ENCODE measurements around the gene SMIM35. TPM values are rescaled to one million over a fixed set of nuclear protein-coding genes. Genes with fewer than 3 reads are reported as not detected.
A peak's percentile ranks its signal among the peaks of the same experiment; 100 is the strongest.

Gene SMIM35
- total RNA-seq, 4 donors from 2014 or later: not detected

DNA sequence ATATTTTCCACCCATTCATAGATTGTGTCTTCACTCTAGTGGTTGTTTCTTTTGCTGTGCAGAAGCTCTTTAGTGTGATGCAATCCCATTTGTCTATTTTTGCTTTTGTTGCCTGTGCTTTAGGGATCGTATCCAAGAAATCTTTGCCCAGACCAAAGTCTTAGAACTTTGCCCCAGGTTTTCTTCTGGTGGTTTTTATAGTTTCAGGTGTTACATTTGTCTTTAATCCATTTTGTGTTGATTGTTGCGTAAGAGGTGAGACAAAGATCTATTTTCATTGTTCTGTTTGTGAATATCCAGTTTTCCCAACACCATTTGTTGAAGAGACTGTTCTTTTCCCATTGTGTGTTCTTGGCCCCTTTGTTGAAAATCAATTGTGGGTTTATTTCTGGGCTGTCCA, 94.1 kb downstream of the SMIM35 start:
- no peaks in the 10 kb centered on the region for H3K27me3 ChIP-seq
- peak overlapping the region in 1 of 4 donors; percentile 57 for H3K4me3 ChIP-seq
- TF ChIP-seq POLR2A (IDR thresholded peaks at IDR 0.05): no peak
- TF ChIP-seq, protein P1, sequence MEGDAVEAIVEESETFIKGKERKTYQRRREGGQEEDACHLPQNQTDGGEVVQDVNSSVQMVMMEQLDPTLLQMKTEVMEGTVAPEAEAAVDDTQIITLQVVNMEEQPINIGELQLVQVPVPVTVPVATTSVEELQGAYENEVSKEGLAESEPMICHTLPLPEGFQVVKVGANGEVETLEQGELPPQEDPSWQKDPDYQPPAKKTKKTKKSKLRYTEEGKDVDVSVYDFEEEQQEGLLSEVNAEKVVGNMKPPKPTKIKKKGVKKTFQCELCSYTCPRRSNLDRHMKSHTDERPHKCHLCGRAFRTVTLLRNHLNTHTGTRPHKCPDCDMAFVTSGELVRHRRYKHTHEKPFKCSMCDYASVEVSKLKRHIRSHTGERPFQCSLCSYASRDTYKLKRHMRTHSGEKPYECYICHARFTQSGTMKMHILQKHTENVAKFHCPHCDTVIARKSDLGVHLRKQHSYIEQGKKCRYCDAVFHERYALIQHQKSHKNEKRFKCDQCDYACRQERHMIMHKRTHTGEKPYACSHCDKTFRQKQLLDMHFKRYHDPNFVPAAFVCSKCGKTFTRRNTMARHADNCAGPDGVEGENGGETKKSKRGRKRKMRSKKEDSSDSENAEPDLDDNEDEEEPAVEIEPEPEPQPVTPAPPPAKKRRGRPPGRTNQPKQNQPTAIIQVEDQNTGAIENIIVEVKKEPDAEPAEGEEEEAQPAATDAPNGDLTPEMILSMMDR (IDR thresholded peaks at IDR 0.05): no peak
- H3K36me3 ChIP-seq: peaks cover 0 to 15% (median 0%) of the 10 kb centered on the region in 3 donors
- no peak for DNase-seq
- peak overlapping the region in 1 of 4 donors; percentile 46 for H3K27ac ChIP-seq
- peaks cover 0 to 17% (median 6%) of the 10 kb centered on the region in 4 donors for H3K4me1 ChIP-seq
- H3K9me3 ChIP-seq: no peaks in the 10 kb centered on the region

DNA sequence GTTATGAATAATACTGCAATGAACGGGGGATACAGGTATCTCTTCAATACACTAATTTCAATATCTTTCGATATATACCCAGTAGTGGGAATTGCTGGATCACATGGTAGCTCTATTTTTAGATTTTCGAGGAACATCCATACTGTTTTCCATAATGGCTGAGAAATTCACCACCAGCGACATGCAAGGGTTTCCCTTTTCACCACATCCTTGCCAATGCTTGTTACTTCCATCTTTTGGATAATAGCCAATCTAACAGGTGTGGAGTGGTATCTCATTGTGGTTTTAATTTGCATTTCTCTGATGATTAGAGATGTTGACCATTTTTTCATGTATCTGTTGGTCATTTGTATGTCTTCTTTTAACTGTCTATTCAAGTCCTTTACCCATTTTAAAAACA, 94.6 kb downstream of the SMIM35 start:
- Histone ChIP-seq H3K36me3 (peaks cover 0 to 15% (median 0%) of the 10 kb centered on the region in 3 donors), H3K27ac (peak overlapping the region in 1 of 4 donors; percentile 46), H3K4me3 (peak overlapping the region in 1 of 4 donors; percentile 57), H3K27me3 (no peaks in the 10 kb centered on the region), H3K9me3 (no peaks in the 10 kb centered on the region), H3K4me1 (peaks cover 0 to 17% (median 6%) of the 10 kb centered on the region in 4 donors)
- TF ChIP-seq, protein P1 (IDR thresholded peaks at IDR 0.05): no peak
- DNase-seq: no peak

DNA sequence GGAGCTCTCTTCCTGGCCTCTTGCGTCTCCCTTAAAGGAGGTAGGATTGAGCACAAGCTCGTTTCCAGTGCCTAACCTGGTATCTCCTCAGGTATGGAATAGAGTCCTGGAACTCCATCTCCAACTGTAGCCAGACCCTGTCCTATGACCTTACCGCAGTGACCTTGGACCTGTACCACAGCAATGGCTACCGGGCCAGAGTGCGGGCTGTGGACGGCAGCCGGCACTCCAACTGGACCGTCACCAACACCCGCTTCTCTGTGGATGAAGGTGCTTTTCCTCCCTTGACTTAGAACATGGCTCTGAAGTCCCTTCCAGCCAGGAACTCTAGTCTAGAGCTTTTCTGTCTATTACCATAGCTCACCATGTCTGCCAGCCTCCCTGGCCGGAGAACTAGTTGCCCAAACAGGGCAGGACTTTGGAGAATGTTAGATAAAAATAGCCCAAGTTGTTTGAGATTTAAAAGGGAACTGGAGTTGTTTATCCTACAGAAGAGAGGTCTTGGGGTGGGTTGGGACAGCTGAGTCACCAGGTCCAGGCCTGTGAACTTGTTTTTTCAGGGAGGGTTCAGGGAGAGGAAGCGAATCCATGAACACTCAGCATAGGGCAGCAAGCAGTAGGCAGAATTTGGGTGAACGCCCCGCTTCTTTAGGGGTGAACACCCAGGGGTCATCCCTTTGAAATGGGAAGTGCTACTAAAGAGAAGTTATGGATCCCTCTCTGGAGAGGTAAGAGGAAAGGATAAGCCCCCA, 97.2 kb downstream of the SMIM35 start:
- Histone ChIP-seq H3K9me3 (no peaks in the 10 kb centered on the region), H3K27me3 (no peaks in the 10 kb centered on the region), H3K27ac (peak overlapping the region; percentile 1 to 96 (median 70)), H3K4me3 (peak overlapping the region in 3 of 4 donors; percentile 57 to 77 (median 62)), H3K4me1 (peaks cover 0 to 17% (median 12%) of the 10 kb centered on the region in 4 donors), H3K36me3 (no peaks in the 10 kb centered on the region)
- TF ChIP-seq, protein P1 (IDR thresholded peaks at IDR 0.05): no peak
- TF ChIP-seq POLR2A (IDR thresholded peaks at IDR 0.05): no peak
- no peak for DNase-seq

DNA sequence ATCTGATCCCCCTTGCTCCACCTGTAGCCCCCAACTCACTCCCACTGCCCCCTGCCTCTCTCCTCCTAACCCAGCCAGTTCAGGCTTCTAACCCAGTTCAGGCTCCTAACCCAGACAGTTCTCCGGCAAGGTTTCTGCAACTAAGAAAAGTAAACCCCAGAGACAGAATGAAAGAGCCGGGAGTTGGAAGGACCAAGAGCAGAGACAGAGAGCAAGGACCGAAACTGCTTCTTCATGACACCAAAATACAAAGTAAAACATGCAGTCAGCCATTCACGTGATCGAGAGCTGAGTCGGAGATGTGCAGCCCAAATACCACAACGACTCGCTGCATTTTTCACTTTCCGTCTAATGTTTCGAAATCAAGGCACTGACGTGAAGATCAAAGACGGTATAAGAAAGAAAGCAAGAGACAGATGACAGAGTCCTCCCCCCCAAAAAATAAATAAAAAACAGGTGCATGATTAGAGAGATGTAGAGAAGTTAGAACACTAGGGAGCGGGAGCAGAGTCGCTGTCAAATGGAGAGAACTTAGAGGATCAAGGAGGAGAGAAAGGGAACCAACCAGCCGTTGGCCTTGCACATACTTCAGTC, 99.7 kb downstream of the SMIM35 start:
- H3K27ac ChIP-seq: peak overlapping the region; percentile 84 to 96 (median 89)
- peak overlapping the region; percentile 57 to 77 (median 66) for H3K4me3 ChIP-seq
- no peak for TF ChIP-seq POLR2A (IDR thresholded peaks at IDR 0.05)
- TF ChIP-seq, protein P1 (IDR thresholded peaks at IDR 0.05): no peak
- no peaks in the 10 kb centered on the region for H3K36me3 ChIP-seq
- DNase-seq: peak in 2 of 3 donors; percentile 69 to 77
- H3K27me3 ChIP-seq: no peaks in the 10 kb centered on the region
- H3K4me1 ChIP-seq: peaks cover 0 to 12% (median 12%) of the 10 kb centered on the region in 4 donors
- no peaks in the 10 kb centered on the region for H3K9me3 ChIP-seq

DNA sequence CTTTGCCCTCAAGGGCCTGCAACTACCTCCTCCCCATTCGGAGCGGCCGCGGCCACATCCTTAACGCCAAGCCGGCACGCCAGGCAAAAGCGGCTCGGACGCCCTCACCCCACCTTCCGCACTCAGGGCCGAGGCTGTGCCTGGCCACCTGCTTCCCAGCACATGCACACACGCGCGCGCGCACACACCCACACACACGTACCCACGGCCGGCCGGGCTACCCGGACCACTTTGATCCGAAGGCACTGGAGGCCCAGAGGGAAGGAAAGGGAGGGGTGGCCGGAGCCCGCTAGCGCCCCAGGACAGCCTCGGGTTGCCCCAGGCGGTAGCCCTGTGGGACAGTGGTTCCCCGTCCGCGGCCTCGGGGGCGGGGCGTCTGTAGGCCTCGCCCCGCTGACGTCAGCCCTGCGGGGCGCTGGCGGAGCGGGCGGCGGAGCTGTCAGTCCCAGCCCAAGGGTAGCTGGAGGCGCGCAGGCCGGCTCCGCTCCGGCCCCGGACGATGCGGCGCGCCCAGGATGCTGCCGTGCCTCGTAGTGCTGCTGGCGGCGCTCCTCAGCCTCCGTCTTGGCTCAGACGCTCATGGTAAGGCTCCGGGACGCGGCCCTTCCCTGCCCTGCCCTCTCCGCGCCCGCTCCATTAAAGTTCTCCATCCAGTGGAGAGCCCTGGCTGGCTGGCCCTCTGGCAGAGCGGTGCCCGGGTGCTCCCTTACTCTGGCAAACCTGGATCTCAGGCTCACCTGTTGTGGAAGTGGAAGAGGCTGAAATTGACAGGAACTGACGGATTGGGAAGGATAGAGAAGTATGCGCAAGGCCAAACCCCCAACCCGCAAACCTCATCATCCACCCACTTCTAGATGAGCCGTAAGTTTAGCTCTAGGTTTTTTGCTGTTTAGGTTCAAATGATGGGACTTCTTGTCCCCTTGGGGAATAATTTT, 100.5 kb downstream of the SMIM35 start, which contains the start of gene IL10RA:
Gene IL10RA (plus strand): TSS at position 442 of the 935 bp plus-strand sequence. CDS start 74 bp downstream, at position 516.
- DNase-seq: peak; percentile 85 to 95 (median 93)
- TF ChIP-seq, protein P1 (IDR thresholded peaks at IDR 0.05): peak in 2 of 6 experiments; percentile 8 to 13
- TF ChIP-seq POLR2A (IDR thresholded peaks at IDR 0.05): peak; percentile 59 to 83
- no peaks in the 10 kb centered on the region for H3K36me3 ChIP-seq
- H3K4me3 ChIP-seq: peak within 1 kb of the TSS; percentile 57 to 77 (median 66)
- H3K4me1 ChIP-seq: peaks cover 0 to 12% (median 8%) of the 10 kb centered on the region in 4 donors
- peak within 1 kb of the TSS; percentile 84 to 96 (median 89) for H3K27ac ChIP-seq
- no peaks in the 10 kb centered on the region for H3K9me3 ChIP-seq
- H3K27me3 ChIP-seq: no peaks in the 10 kb centered on the region
